Fibroblast of gingiva (primary cell): ENCODE measurements around the gene FAM149A.

Experiments
- DNase-seq: peaks from one replicate; pipeline ENCODE4 v3.0.0-alpha.2; 2011; ENCODE audit warnings: low read depth

The FAM149A gene

DNA sequence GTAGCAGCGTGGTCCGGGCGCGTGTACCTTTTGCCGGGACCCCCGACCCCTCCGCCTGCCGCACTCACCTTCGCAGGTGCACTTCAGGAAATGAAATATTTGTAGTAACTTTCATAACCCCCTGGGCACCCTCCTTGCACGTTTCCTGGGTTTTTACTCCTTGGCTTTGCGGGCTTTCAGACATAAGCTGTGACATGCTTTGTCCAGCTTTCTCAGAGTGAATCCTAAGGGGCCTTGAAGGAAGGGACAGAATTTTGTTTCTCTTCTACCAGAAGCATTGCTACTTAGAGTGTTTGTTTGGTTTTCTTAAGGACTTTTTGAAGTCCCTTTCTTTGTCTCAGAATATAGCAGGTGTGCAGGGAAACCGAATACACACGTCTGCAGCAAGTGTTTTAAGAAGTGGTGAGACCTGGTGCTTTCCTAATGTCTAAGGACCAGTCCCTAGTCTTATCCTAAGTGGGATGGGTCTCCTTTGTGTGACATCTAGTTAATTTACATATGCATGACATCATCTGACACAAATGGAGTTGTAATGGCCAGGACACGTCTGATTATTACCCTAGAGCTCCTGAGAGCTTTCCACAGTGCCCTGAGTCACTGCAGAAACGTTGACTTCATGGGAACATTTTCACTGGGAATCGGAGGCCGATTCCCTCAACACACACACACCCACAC, 1.3 kb downstream of the FAM149A start:
- DNase-seq = no peak

GRCh38 chr4:186107947-186108346, 3.4 kb downstream of the FAM149A start:
- no peak for DNase-seq

GRCh38 chr4:186108391-186108790, 3.9 kb downstream of the FAM149A start:
- no peak for DNase-seq

DNA sequence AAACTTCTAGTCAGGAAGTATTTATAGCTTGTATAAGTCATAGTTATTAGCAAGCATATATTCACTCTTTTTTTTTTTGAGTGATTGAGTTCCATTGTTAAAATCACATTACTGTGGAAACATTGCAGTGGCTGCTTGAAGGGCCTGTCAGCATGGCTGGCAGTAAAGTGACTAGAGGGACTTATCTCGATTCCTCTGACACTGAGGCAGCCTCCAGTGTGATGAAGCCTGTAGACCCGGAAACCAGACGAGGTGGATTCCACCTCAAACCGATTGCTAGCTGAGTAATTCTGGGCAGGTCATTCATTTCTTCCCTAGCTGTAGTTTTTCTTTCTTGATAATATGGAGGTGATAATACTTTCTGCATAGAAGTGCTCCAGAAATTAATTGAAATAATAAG, 4.7 kb downstream of the FAM149A start:
- DNase-seq = no peak

DNA sequence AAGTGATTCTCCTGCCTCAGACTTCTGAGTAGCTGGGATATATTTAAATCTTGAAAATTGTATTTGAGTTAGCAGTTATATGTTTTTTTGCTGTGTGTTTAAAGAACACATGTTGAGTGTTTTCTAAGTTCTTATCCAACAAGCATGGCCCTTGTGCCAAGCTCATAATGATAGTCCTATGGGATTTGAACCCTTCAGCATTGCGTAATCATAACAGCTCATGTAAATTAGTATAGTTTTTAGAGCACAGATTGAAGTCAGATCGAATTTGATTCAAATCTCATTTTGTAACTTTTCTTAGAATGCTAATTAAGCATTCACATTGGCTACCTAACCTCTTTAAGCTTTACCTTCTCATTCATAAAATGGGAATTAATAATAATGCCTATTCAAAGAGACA, 12.2 kb downstream of the FAM149A start:
- no peak for DNase-seq

DNA sequence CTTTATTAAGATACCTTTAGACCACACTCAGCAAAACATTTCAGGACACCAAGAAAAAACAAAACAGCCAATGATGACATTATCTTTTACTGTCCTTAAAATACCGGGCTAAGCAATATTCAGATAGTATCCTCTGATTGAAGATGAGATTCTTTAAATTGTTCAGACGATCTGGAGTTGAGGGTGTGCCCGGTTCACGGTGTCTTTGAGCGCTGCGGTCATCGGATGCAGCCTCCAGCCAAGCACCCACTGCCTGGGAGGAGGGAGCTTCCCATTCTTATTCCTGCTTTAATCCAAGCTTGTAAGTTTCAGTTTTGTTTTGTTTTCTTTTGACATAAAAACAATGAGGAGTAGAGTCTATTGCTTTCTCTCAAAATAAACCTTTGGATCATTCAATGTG, 14.1 kb downstream of the FAM149A start:
- no peak for DNase-seq

GRCh38 chr4:186121057-186121456, 16.6 kb downstream of the FAM149A start:
- DNase-seq = no peak

DNA sequence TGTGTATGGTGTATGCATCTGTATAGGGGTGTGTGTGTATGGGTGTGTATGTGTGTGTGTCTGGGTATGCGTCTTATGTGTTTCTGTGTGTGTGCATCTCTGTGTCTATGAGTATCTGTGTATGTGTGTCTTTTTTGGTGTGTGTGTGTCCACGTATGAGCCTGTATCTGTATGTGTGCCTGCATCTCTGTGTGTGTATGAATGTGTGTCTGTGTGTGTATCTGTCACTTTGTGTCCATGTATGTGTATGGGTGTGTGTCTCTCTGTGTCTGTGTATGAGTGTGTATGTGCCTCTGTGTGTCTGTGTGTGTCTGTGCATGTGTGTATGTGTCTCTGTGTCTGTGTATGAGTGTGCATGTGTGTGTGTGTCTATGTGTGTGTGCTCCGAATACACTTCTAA, 24.3 kb downstream of the FAM149A start:
- no peak for DNase-seq

DNA sequence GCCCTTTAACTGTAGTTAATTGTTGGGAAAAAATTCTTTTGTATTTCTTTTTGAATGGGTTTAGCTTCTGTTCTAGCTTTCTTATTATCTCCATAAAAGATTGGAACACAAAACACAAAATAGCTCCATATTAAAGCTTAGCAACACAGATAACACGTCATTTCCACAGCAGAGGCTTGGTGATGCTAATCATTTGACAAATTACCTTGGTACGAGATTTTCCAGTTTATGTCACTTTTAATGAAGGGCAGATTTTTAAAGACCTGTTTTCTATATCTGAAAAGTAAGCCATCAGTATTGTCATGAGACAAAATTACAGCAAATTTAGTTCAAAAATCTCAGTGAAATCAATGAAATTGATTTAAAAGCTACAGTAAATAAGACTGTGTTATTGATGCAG, 27.4 kb downstream of the FAM149A start:
- DNase-seq = no peak

- DNase-seq = no peak
Observed at GRCh38 chr4:186132577-186133242, 28.2 kb downstream of the FAM149A start.

GRCh38 chr4:186134257-186134656, 29.8 kb downstream of the FAM149A start:
- no peak for DNase-seq

DNA sequence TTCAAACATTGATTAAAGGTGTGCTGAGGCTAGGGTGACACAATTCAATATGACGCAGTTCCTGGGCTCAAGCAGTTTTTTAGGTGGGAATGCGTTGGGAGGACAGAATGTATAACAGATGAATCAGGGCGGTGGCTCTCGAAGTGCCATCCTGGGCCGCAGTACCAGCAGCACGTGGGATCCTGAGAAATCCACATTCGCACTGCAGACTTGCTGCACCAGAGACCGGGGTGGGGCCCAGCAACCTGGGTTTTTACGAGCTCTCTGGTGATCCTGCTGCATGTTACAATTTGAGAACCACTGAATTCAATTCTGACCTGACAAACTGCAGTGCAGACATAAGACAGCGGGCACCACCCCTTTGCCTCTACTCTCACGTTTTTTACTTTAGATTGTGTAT, 30.4 kb downstream of the FAM149A start:
- no peak for DNase-seq

DNA sequence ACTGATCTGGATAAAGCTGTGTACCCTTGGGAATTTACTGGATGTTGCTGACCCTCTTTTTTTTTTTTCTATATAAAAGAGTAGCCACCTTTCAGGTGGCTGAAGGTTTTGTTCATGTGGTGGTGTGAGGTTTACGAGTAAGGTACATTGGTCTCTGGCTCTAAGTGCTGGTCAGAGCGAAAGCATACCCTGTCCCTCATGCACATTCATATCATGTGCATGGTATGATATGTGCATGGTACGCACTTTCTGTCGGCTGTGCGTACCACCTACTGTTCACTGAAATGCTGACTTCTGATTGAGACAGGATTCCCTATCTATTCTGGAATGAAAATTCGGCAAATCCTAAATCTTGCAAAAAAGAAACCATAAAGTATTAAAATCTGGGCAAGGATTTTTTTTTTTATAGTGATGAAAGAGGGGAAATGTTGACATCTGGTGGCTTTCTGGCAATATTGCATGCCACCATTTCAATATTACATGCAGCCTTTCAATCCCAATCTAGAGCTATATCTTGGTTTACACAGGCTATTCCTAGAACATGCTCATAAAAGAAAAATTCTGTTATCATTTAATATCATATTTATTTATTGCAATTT, 32.8 kb downstream of the FAM149A start:
- peak; percentile 24 for DNase-seq

GRCh38 chr4:186144198-186144945, 39.9 kb downstream of the FAM149A start:
- peak; percentile 20 for DNase-seq

GRCh38 chr4:186144946-186145569, 40.6 kb downstream of the FAM149A start:
- DNase-seq = peak; percentile 53

DNA sequence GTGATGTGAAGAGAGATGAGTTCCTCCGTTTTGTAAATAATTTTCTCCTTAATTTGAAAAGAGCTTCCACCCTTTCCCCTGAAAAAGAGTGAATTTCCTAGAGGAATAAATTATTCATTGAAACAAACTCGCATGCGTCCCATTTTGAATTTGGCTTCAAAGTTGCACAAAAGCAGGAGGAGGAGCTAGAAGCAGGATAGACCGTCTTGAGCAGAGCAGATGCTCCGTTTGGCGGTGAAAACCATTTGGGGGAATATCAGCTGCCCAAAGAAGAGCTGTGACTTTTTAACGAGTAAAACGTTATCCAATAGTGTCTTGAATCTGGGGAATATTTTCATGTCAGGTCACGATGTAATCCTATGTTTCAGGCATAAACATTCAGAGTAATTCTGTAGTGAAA, 42.0 kb downstream of the FAM149A start:
- no peak for DNase-seq

GRCh38 chr4:186148336-186148975, 44.0 kb downstream of the FAM149A start:
- no peak for DNase-seq

GRCh38 chr4:186149872-186150271, 45.4 kb downstream of the FAM149A start:
- DNase-seq = no peak

DNA sequence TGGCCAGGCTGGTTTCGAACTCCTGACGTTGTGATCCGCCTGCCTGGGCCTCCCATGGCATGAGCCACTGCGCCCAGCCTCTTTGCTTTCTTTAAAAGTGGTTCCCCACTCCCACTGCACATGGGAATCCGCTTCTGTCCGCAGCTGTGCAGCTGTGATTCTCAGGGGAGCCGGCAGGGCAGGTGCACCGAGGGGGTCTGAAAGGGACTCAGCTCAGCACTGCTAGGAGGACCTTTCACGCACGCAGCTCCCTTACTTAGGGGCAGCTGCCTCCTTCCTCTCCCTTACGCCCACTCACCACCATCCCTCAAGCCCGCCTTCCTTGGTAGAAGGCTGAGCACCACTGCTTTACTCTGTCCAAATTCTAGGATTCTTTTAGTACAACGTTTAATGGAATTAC, 46.4 kb downstream of the FAM149A start:
- DNase-seq = no peak

GRCh38 chr4:186151499-186151898, 47.0 kb downstream of the FAM149A start:
- DNase-seq = no peak

DNA sequence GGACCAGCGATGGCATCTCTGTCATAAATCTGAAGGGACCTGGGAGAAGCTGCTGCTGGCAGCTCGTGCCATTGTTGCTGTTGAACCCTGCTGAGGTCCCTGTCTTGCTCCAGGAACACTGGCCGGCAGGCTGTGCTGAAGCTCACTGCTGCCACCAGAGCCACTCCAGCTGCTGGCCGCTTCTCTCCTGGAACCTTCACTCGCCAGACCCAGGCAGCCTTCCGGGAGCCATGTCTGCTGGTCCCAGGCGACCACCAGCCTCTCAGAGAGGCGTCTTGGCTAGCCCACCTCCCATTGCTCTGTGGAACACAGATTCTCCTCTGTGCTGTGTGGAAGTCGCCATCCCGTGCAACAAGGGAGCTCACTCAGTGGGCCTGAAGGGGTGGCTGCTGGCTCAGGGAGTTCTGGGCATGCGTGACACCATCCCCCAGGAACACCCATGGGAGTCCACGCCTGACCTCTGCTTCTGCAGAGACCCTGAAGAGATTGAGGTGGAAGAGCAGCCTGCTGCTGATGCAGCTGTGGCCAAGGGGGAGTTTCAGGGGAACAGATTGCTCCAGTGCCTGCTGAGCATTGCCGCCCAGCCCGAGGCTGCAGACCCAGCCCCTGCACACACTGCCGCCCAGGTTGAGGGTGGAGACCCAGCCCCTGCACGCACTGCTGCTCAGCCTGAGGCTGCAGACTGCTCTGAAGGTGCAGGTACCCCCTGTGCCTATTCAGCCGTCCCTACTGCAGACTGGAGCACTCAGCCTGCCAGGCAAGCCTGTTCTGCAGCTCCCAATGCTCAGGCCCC, 53.7 kb downstream of the FAM149A start:
- no peak for DNase-seq
